Stimulated activated CD4-positive, alpha-beta T cell treated with anti-CD3 and anti-CD28 coated beads, TNF-alpha, amount 100 ng/mL, for 24 hours (primary cell): ENCODE results near the gene DRICH1.
"Not testable (repeated sequence)": the region's sequence is repeated elsewhere in the genome, so short reads cannot be mapped to it uniquely, and the experiment has no call there.

Experiments used
- DNase-seq, 3 experiments: peaks; one replicate each; pipeline ENCODE4 v3.0.0-alpha.2; 2020; ENCODE audit warnings: low read depth in 3 of 3

The DRICH1 gene

GRCh38 chr22:23598805-23599518 lies 33.2 kb downstream of the DRICH1 start:
- DNase-seq = no peak

- DNase-seq = not testable (repeated sequence)
Observed at GRCh38 chr22:23597576-23598268, 34.4 kb downstream of the DRICH1 start.

DNA sequence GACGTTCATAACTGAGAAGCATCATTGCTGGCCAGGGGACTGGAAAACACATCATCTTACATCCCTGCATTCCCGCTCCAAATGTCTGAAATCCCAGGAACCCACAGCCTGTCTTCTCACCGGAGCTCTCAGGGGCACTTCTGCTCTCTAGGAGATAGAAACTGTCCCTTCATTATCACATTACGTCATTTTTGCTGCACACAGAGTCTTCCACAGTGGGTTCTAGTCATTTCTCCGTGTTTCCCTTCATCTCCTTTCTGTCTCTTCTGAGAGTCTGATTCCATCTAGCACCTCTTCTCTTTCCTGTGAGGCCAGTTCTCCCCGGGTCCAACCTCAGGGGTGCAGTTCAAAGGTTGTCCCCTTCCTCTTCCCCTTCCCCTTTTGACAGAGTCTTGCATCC lies 36.2 kb downstream of the DRICH1 start:
- DNase-seq = not testable (repeated sequence)

GRCh38 chr22:23591846-23592245 lies 40.3 kb downstream of the DRICH1 start:
- DNase-seq = no peak

DNA sequence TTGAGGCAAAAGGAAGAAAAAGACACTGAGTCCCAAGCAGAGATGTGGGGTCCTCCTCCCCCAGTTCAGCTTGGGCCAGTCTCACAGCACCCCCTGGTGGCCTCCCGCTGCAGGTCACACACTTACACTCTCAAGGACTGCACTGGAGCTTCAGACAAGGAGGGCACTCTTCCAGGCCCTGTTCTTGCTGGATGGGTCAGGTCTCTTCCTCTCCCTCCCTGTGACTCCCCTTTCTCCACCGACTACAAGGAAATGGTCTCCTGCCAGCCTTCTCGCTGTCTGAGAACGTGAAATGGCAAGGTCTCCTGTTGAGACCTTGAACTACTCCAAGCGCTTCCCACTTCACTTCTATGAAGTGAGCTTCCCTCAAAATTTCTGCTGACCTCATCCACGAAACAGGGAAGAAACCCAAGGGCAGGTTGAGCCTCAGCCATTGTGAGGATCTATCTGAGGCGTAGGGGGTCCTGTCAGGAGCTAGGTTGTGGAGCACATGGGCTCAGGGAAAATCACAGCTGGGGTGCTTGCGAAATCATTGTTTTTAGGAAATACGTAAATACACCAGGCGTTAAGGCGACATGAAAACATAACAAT lies 40.8 kb downstream of the DRICH1 start:
- DNase-seq = peak; percentile 14 to 61 (median 28)

- DNase-seq = no peak
Observed at GRCh38 chr22:23583836-23584235, 48.3 kb downstream of the DRICH1 start.

DNA sequence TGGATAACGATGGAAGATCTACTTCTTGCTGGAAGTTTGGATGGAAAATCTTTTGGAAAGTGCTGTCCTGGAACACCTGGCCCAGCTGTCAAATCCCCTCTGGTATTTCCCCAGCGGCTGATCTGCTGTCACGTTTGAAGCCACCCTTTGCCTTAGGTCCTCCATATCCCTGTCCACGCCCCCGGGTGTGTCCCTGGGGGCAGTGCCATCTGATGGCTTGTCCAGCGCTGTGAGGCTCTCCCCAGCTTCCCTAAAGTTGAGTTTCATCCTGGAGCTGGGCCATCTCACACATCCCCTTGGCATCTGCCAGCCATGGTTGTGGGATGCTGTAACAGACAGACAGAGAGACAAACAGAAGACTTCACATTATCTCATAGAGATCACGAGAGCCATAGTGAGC lies 49.0 kb downstream of the DRICH1 start:
- no peak for DNase-seq

- no peak for DNase-seq
Observed at GRCh38 chr22:23581260-23581650, 50.9 kb downstream of the DRICH1 start.

DNA sequence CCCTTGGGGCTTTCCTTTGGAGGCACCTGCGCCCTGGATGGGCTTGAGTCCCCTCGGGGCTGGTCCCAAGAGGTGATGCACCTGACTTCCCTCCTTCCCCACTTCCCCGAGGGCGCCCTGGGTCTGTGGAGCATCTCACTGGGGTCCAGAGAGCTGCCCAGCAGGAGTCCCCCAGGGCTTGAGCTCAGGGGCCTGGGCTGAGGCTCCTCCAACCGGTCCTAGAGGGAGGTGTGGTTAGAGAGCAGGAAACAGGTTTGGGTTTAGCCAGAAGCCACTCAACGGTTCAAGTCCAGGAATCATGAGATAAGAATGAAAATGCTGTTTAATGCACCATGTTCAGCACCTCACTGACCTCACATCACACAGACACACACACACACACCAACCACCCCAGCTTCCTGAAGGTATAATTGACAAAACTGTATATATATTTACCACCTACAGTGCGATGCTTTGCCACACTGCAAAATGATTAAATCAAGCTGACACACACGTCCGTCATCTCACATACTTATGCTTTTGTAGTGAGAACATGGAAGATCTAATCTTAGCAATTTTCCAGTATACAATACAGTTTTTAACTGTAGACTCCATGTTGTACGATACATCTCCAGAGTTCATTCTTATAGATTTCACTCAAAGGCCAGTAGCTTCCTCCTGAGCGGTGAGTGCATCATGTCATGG lies 51.4 kb downstream of the DRICH1 start:
- no peak for DNase-seq

GRCh38 chr22:23579870-23580575 lies 52.1 kb downstream of the DRICH1 start, which contains the start of gene IGLL1:
IGLL1 (minus strand) TSS chr22:23580290; CDS start chr22:23580190, 100 bp downstream.
- DNase-seq = no peak

- no peak for DNase-seq
Observed at GRCh38 chr22:23579280-23579679, 52.8 kb downstream of the DRICH1 start.

GRCh38 chr22:23578306-23578705 lies 53.8 kb downstream of the DRICH1 start:
- DNase-seq = no peak

DNA sequence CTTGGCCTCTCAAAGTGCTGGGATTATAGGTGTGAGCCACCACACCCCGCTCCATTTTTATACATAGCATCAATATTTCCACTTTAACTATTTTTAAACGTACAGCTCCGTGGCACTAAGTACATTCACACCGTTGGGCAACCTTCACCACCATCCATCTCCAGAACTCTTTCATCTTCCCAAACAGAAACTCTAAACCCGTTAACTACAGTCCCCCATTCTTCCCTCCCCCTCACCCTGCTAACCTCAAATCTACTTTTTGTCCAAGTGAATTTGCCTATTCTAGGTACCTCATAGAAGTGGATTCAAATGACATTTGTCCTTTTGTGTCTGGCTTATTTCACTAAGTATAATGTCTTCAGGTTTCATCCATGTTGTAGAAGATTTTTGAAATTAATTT lies 55.4 kb downstream of the DRICH1 start:
- no peak for DNase-seq

- DNase-seq = no peak
Observed at GRCh38 chr22:23575601-23576000, 56.5 kb downstream of the DRICH1 start.

DNA sequence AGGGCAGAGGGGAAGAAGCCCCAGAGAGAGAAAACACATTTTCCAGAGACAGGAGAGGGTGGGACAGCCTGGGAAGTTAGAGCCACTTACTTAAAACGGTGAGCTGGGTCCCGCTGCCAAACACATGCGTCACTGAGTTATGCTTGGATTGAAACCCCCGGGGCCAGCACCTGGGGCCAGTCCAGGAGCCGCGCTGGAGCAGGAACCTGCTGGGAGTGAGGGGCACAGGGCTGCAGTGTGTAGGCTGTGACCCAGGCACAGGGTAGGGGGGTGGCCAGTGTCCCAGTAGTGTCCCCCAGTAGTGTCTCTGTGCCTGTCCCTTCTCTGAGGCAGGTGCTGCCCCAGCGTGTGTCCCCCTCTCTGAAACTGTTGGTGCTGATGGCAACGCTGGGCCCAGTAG lies 57.2 kb downstream of the DRICH1 start:
- DNase-seq = no peak

- no peak for DNase-seq
Observed at GRCh38 chr22:23574371-23574811, 57.7 kb downstream of the DRICH1 start.

DNA sequence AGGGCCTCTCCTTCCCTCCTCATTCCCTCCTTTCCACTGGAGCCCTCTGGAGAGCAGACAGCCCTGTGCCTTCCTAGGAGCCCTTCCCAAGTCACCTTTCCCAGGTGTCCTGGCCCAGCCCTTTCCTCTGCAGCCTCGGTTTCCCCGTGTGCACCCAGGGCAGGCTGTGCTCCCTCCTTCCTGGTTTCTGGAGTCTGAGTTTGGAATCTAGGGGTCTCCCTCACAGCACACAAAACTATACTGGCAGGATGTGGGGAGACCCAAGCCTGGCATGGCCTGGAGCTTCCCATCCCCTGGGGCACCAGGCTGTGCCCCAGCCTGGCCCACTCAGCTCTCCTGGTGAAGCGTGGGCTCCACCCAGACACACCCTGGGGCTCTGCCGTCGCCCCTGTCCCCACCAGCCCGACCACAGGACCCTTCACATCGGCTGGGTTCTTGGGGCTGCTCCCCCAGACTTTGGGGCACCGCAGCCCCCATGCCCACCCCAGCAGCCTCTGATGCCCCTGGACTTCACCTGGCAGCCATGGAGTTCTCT lies 58.4 kb downstream of the DRICH1 start:
- DNase-seq = not testable (repeated sequence)

DNA sequence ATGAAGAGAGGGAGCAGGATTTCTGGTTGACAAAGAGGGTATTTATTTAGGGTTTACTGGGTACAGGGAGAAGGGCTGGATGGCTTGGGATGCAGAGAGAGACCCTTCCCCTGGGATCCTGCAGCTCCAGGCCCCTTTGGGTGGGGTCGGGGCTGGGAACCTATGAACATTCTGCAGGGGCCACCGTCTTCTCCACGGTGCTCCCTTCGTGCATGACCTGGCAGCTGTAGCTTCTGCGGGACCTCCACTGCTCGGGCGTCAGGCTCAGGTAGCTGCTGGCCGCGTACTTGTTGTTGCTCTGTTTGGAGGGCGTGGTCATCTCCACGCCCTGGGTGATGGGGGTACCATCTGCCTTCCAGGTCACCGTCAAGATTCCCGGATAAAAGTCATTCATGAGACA lies 59.0 kb downstream of the DRICH1 start:
- DNase-seq = not testable (repeated sequence)

GRCh38 chr22:23571486-23571885 lies 60.6 kb downstream of the DRICH1 start:
- DNase-seq = no peak

- no peak for DNase-seq
Observed at GRCh38 chr22:23570681-23571080, 61.4 kb downstream of the DRICH1 start.

GRCh38 chr22:23569716-23570115 lies 62.4 kb downstream of the DRICH1 start:
- no peak for DNase-seq
